OCI-LY3 (cell line): Measurements from ENCODE around the gene PCSK5.

Experiments used
- CTCF ChIP-seq: fragments of 200-600, 300-600 bp; sonication (generic); IDR thresholded peaks from 2 replicates; pipeline ENCODE4 v1.5.1; 2014; ENCODE audit warnings: antibody characterized with exemption, low read length, low read depth
- EZH2phosphoT487 ChIP-seq: fragments of 200-600 bp; shearing (Covaris generic); IDR thresholded peaks from 2 replicates; pipeline ENCODE4 v1.6.1; 2018; ENCODE audit warnings: antibody characterized with exemption, mixed run types, low read depth

DNA sequence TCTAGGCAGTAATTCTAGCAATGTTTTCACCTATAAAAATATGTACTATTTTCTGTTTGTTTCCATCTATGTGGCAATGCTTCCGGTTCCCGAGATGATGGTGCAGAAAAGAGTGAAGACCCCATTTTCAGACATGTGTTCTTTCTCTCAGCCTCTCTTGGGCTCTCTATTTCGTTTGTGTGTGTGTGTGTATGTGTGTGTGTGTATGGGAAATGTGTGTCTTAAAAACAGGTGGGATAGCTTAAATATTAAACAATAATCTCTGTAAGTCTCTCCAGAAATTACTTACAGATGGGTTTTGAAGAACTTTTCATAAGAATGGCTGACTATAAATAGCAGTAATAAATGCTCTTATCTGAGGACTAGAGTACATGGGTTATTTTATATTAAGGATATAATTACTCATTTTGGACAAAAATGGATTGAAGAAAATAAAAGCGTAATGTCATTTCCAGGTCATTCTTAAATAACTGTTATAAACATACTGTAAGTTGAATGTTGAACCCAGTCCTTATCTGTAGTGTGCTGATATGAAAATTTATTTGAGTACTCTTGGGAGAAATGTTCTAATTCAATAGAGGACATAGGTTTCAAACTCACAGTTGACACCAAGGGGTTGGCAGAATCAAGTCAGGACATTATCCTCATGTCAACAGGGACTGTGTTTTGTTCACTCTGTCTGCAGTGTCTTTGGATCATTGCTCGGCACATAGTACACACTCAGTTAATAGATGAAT is 31.1 kb downstream of the PCSK5 start:
- TF ChIP-seq CTCF = no peak
- no peak for TF ChIP-seq EZH2phosphoT487
